GM19043 (cell line): Measurements from ENCODE around the gene COL25A1.
"Not testable (repeated sequence)": the region's sequence is repeated elsewhere in the genome, so short reads cannot be mapped to it uniquely, and the experiment has no call there.

Experiments
- ATAC-seq: cut with Tn5 transposase; IDR thresholded peaks from one replicate; pipeline ENCODE4 v1.9.1; 2021; ENCODE audit warnings: low read depth; ENCODE audit not compliant: unreplicated experiment

Gene COL25A1

GRCh38 chr4:109177096-109177810, 125.2 kb downstream of the COL25A1 start:
- no peak for ATAC-seq

DNA sequence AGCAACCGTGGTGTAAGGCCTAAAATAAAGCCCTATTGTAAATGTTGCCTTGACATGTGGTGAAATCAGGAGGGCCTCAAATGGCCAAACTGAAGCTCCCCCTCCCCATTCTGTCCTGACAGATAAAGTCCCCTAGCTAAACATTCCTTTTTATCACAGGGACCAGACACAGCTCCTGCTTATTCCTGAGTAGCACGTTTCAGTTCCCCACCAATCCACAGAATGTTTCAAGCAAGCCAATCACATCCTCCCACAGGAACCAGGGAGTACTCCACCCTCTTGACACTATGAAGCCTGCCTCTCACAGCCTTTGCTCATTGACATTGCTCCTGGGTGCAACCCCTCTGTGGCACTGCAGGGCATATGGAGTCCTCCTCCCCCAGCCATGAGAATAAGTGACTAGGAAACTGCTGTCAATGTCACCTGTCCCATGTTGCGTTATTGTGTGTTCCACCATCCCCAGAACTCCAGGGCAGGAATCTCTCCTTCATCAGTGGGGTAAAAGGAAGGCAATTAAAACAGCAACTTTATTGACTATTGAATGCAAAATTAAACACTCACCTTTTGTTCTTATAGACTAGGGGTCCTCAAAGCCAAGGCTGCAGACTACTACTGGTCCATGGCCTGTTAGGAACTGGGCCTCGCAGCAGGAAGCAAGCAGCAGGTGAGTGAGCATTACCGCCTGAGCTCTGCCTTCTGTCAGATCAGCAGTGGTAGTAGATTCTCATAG, 128.1 kb downstream of the COL25A1 start:
- ATAC-seq: no peak

- no peak for ATAC-seq
Observed at GRCh38 chr4:109172301-109172700, 130.2 kb downstream of the COL25A1 start.

- ATAC-seq: no peak
Observed at GRCh38 chr4:109171070-109171469, 131.4 kb downstream of the COL25A1 start.

DNA sequence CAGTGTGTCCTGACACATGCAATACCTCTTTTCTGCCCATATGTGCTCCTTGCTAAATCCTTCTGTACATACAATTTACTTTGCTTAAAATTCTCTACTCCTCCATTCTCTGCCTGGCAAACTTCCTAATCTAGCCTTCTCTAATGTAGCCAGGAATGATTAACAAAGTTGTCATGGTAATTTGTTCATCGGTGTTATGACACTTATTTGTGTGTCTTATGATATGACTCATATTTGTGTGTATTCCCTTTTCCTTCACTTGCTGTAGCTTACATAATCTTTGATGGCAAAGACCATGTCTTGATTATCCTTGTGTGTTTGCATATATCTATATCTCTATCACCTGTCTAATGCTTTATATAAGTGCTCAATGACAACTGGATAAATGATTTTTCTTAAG, 133.3 kb downstream of the COL25A1 start:
- ATAC-seq: no peak

DNA sequence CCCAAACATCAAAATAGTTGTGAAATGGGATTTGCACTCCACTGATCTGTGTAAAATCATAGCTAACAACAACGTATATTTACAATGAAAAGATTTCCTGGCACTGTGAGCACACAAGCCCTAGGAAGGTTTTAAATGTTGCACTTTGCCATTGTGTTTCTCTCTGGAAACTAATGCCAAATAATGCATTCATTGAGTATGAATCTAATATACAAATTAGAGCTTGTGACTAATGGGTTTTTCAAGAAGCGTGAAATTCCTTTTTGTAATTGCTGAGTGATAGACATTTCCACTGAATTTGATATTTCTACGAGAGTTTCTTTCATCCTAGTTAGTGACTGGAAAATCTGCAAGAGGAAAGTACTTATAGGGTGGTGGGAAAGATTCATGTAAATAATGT, 135.9 kb downstream of the COL25A1 start:
- ATAC-seq: no peak

- no peak for ATAC-seq
Observed at GRCh38 chr4:109166126-109166525, 136.3 kb downstream of the COL25A1 start.

DNA sequence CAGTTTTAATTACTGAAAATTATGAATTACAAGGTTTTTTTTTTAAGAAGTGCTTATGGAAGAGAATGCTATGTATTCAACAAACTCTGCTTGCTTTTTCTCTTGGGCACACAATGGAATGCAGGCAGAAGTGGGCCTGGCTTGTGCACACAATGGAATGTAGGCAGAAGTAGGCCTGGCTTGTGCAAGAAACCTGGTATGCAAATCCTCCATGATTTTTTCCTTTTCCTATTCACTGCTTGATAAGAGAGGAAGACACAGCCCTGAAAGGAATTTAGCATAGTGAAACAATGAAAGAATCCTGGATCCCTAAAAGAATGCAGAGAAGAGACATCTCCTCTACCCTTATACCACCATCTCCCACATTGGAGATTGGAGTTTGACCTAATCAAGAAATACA, 138.4 kb downstream of the COL25A1 start:
- no peak for ATAC-seq

DNA sequence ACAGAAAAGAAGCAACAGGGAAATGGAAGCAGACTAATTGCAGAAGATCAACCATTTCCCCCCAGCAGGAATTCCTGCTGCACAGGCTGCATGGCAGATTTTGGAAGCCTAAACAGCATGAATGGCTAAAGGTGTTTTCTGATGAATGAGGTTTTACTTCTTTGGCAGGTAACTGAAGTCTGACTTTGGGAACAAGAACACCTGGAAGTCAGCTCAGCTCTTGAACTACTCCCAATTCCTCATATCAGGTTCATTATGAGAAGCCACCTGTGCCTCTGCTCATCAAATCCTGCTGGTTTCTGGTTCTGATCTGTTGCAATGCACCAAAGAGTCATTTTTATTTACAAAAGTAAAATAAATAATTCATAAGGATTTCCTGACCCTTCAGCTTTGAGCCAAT, 139.0 kb downstream of the COL25A1 start:
- no peak for ATAC-seq

GRCh38 chr4:109162759-109163158, 139.7 kb downstream of the COL25A1 start:
- no peak for ATAC-seq

GRCh38 chr4:109160494-109160893, 142.0 kb downstream of the COL25A1 start:
- ATAC-seq: no peak

- no peak for ATAC-seq
Observed at GRCh38 chr4:109157696-109158095, 144.8 kb downstream of the COL25A1 start.

- no peak for ATAC-seq
Observed at GRCh38 chr4:109157205-109157604, 145.3 kb downstream of the COL25A1 start.

- no peak for ATAC-seq
Observed at GRCh38 chr4:109156356-109156755, 146.1 kb downstream of the COL25A1 start.

DNA sequence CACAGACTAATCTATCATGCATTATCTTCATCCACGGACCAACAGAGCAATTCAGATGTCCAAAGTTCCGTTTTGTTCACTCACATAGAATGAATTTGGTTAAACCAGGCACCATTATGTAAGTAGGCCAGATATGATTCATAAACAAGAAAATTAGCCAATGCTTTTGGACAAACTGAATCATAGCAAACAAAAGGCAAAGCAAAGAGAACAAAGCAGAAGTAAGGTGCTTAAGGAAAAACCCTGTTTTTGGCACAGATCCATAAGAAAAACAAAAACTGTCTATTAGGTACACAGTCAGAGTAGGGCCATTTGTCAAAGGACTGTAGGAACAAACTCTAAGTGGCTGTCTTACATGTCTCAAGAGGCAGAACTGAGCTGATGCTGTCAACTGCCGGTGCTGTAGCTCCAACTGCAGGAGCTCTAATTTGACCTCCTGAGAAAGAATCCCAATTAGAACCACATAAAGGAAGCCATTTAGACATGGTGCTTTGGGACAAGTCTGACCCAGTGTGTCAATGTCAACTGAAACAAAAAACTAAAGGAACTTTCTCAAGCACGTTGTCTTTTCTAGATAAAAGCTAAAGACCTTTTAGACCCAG, 146.7 kb downstream of the COL25A1 start:
- no peak for ATAC-seq

DNA sequence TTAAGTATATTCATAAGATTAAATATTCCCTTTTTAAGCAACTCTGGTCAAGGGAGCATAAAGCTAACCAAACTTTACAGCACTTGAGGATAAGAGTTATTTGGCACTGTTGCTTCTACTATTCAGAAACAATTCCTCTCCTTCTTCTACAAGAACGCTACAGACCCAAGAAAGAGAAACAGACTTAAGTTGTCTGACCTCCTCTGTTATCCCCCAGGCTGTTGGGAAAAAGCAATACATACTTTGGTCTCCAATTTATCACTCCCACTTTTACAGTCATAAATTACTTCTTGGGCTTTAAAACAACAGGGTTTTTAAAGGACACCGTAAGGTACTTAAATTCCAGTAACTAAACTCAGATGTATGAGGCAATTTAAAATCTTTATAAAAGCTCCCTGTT, 147.4 kb downstream of the COL25A1 start:
- ATAC-seq: no peak

DNA sequence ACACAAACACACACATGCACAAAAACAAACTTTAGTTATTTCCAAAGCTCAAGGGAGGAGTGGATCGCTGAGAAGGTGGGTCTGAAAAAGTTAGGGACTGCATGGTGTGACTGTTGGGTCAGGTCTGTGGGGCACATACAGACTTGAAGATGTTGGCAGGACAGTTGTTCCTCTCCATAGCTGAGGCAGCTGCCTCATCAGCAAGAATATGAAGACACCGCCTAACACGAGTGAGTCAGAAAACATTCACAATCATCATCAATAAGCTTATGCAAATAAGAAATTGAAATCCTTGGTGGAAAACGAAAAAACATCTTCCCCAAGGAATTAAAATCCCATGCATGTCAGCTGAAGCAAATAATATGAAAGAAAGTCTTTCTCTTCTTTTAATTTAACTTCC, 148.0 kb downstream of the COL25A1 start:
- ATAC-seq: no peak

DNA sequence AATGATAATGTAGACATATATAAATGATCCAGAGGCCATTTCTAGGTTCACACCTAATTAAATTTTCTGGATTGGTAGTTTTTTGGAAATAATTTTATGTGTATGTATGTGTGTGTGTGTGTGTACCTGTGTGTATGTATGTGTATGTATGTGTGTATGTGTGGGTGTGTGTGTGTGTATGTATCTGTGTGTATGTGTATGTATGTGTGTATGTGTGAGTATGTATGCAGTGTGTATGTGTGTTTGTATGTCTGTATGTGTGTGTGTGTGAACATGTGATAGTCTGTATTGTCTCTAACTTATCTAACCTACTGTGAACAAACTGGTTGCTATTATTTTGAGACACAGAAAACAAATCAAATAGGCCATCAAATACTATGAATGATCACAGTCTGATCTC, 152.6 kb downstream of the COL25A1 start:
- ATAC-seq: no peak

GRCh38 chr4:109148577-109149075, 153.8 kb downstream of the COL25A1 start:
- no peak for ATAC-seq

DNA sequence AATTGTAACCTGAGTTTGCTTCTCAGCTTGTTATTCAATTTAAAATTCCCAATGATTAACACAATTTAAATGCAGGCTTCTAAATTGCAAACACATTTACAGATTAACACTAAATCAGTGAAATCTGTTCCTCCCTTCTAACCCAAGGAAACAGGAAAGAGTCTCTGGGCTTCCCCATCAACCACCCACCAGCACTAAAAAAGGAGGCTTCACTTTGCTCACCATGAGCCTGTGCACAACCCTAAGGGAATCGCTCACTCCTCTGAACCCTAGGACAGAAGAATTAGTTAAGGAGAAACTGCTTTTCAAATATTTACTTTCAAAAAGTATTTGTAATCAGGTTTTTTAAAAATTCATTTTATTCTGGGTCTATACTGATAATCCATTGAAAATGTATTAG, 155.3 kb downstream of the COL25A1 start:
- ATAC-seq: no peak

- ATAC-seq: no peak
Observed at GRCh38 chr4:109146499-109146898, 156.0 kb downstream of the COL25A1 start.

DNA sequence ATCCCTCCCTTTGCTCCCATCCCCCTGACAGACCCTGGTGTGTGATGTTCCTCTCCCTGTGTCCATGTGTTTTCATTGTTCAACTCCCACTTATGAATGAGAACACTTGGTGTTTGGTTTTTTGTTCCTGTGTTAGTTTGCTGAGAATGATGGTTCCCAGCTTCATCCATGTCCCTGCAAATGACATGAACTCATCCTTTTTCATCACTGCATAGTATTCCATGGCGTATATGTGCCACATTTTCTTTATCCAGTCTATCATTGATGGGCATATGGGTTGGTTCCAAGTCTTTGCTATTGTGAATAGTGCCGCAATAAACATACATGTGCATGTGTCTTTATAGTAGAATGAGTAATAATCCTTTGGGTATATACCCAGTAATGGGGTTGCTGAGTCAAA, 164.3 kb downstream of the COL25A1 start:
- ATAC-seq: not testable (repeated sequence)
